HFF-Myc (cell line): ENCODE results near the gene NEK2.
"Not testable (repeated sequence)": the region's sequence is repeated elsewhere in the genome, so short reads cannot be mapped to it uniquely, and the experiment has no call there.

Experiments used
- DNase-seq: peaks from one replicate; pipeline ENCODE4 v3.0.0-alpha.2; 2011; ENCODE audit warnings: low read depth; ENCODE audit errors: extremely low read depth
- H3K4me3 ChIP-seq: replicated peaks from 2 replicates; pipeline ENCODE4 v1.5.1; 2011; ENCODE audit warnings: low read depth, mild to moderate bottlenecking, control low read depth, low read length
- TF ChIP-seq, protein P1 (sequence below): IDR thresholded peaks from 2 replicates; pipeline ENCODE4 v1.5.1; 2012; ENCODE audit warnings: mild to moderate bottlenecking, low read depth, low read length, control low read depth; ENCODE audit errors: missing control alignments

NEK2 gene

DNA sequence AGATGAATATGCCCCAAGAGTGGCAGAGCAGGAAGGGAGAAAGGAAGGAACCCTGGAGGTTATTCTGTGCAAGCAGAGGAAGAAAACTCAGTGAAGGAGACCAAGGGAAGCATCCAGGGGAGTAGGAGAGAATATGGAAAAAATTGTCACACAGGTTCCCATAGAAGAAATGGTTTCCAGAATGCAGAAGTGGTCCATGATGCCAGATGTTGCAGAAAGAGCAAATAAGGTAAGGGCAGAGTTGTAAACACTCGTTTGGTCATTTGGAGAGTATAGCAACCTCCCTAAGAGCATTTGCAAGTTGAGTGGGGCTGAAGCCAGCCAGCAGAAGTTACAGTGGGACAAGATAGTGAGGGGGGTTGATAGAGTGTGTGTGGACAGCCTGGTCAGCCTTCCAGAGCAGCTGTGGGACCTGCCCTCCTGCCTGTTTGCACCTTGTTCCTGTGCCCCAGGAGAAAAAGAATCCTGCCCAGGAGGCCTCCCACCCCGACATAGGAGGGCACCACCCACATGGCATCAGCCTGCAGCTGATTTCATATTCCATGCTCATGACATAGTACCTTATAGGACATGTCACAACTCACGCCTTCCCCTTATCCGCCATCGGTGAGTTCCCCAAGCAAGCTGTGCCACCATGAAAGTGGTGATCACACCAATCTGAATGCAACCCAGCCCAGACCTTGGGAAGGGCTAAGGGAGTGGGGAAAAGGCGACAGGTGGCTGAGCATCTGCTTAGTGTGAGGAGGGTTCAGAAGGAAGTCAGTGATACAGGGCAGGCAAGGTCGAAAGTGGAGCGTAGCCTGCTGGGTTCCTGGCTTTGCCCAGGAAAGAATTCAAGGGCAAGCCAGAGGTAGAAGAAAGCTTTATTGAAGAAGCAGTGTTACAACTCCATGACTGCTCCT, 8.2 kb upstream of the NEK2 start:
- no peak for DNase-seq
- H3K4me3 ChIP-seq = no peak overlapping the region
- TF ChIP-seq, protein P1, sequence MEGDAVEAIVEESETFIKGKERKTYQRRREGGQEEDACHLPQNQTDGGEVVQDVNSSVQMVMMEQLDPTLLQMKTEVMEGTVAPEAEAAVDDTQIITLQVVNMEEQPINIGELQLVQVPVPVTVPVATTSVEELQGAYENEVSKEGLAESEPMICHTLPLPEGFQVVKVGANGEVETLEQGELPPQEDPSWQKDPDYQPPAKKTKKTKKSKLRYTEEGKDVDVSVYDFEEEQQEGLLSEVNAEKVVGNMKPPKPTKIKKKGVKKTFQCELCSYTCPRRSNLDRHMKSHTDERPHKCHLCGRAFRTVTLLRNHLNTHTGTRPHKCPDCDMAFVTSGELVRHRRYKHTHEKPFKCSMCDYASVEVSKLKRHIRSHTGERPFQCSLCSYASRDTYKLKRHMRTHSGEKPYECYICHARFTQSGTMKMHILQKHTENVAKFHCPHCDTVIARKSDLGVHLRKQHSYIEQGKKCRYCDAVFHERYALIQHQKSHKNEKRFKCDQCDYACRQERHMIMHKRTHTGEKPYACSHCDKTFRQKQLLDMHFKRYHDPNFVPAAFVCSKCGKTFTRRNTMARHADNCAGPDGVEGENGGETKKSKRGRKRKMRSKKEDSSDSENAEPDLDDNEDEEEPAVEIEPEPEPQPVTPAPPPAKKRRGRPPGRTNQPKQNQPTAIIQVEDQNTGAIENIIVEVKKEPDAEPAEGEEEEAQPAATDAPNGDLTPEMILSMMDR = no peak

DNA sequence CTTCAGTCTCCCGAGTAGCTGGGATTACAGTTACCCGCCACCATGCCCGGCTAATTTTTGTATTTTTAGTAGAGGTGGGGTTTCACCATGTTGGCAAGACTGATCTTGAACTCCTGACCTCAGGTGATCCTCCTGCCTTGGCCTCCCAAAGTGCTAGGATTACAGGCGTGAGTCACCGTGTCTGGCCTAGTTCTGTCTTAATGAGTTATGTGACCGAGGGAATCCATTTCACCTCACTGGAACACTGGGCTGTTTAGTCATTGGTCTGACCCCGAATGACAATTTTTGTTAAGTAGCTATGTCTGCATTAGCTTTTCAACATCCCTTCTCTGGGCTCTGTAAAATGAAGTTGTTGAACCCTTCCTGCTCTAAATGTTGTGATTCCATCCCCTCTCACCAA, 6.8 kb upstream of the NEK2 start:
- DNase-seq, H3K4me3 ChIP-seq: not testable (repeated sequence)

DNA sequence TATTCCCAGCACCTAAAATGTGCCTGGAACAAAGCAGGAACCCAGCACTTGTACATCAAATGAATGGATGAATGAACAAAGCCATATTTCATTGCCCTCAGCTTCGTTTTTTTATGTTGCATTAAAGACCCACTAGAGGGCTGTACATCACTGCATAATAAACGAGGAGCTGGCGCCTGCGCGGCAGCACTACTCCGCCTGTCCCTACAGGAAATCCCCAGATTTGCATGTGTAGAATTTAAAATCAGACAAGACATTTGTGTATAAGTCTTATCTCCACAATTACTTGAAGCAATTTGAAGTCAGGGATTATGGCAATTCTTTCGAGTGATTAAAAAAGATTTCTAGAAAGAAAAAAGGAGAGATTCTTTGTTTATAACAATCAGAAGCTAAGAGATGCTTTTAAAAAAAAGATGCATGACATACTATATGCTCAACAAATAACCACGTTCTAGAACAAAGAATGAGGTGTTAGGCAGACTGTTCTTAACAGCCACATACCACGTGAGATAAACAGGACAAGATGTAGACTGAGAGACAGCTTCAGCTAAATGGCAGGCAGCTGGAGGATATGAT, 5.4 kb upstream of the NEK2 start:
- no peak overlapping the region for H3K4me3 ChIP-seq
- TF ChIP-seq, protein P1 = peak; percentile 57

DNA sequence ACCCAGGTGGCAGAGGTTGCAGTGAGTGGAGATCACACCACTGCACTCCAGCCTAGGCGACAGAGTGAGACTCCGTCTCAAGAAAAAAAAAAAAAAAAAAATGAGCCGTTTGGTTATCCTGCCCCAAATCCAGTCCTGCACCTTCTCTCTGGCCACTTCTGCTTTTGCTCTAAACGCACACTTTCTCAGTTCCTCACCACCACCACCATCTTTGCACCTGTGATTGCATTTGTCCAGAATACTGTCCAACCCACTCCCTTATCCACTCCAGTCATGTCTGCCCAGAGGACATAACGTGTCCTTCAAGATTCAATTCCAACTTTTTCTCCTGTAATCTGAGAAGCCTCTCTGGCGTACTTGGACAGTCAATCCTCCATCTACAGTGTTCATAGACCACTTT, 2.2 kb upstream of the NEK2 start:
- H3K4me3 ChIP-seq = no peak overlapping the region
- DNase-seq = no peak
- TF ChIP-seq, protein P1 = no peak

More for the DNA sequence above, 5.4 kb upstream of the NEK2 start:
- DNase-seq = peak; percentile 69

DNA sequence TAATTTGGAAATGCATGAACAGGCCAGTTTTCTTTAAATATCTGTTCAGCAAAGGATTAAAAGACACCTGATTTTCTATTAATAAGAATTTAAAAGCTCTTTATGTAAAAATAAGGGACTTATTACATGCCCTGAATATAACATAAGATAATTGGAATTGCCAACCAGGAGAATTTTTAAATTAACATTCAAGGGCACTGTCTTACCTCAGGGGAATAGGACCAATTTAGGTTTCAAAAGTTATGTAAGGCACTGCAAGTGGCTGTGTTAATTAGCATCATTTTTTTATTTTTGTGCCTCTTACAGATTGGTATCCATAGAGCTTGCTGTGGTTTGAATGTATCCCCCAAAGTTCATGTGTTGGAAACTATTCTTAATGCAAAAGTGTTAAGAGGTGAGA, 1.3 kb upstream of the NEK2 start:
- no peak overlapping the region for H3K4me3 ChIP-seq
- no peak for DNase-seq
- TF ChIP-seq, protein P1 = no peak

DNA sequence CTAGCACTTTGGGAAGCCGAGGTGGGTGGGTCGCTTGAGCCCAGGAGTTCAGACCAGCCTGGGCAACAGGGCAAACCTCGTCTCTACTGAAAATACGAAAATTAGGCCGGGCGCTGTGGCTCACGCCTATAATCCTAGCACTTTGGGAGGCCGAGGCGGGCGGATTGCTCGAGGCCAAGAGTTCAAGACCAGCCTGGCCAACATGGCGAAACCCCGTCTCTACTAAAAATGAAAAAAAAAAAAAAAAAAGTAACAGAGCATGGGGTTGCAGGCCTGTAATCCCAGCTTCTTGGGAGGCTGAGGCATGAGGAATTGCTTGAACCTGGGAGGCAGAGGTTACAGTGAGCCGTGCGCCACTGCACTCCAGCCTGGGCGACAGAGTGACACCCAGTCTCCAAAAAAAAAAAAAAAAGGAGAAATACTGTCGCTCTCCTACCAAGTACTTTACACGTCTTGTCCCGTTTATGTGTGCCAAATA, 724 bp upstream of the NEK2 start:
- no peak for DNase-seq
- H3K4me3 ChIP-seq = peak overlapping the region; percentile 88
- TF ChIP-seq, protein P1 = no peak

DNA sequence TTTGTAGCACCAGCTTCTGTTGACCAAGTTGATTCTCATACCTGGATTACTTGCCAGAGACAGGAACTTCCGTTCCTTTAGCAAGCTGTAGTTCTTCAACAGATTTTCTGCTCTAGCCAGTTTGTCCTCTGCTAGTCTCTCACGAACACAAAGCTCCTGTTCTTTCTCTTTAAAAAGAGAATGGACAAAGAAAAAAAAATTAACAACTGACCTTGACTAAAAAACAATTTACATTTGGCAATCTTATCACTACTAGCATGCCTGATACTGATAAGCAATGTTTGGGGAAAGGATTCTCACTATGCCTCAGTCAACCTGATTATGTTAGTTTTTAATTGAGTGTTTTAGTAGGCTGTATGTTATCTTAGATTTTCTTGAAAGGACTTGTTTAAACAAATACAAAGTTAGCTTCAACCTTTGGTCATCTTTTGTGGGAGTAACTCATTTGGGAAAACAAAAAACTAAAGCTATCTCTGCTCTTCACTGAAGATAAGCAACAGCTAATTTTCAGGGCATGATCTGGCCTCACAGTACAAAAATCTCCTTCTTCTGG, 8.3 kb downstream of the NEK2 start:
- DNase-seq = no peak
- TF ChIP-seq, protein P1 = no peak
- H3K4me3 ChIP-seq = no peak overlapping the region
